ENCODE measurements around the gene DRICH1. TPM values are rescaled to one million over a fixed set of nuclear protein-coding genes. Genes with fewer than 3 reads are reported as not detected.
"Not testable (repeated sequence)": the region's sequence is repeated elsewhere in the genome, so short reads cannot be mapped to it uniquely, and the experiment has no call there.

The DRICH1 gene
- total RNA-seq, 4 donors from 2014 or later: 0.33 TPM; not detected in 3

DNA sequence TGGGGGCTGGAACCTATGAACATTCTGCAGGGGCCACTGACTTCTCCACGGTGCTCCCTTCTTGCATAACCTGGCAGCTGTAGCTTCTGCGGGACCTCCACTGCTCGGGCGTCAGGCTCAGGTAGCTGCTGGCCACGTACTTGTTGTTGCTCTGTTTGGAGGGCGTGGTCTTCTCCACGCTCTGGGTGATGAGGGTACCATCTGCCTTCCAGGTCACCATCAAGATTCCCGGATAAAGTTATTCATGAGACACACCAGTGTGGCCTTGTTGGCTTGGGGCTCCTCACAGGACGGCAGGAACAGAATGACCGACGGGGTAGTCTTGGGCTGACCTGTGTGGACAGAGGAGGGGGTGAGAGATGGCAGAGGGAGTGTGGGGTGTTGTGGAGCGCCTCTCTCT lies 6.5 kb upstream of the DRICH1 start:
- Histone ChIP-seq H3K4me3 (no peak overlapping the region), H3K27ac (replicated peaks in 1 of 4) (no peak overlapping the region), H3K27me3 (no peaks in the 10 kb centered on the region), H3K4me1 (no peaks in the 10 kb centered on the region), H3K9me3 (no peaks in the 10 kb centered on the region), H3K36me3 (peaks cover 0 to 21% (median 8%) of the 10 kb centered on the region in 4 donors)
- DNase-seq (ENCODE audit: extremely low spot score): no peak
- intact Hi-C loops (cut with DNase I): no loop called here
- no peak for TF ChIP-seq POLR2A (IDR thresholded peaks at IDR 0.05; ENCODE audit: low read depth)
- no peak for TF ChIP-seq EP300 (IDR thresholded peaks at IDR 0.05)
- TF ChIP-seq POLR2AphosphoS5 (IDR thresholded peaks at IDR 0.05): no peak
- TF ChIP-seq, protein P1, sequence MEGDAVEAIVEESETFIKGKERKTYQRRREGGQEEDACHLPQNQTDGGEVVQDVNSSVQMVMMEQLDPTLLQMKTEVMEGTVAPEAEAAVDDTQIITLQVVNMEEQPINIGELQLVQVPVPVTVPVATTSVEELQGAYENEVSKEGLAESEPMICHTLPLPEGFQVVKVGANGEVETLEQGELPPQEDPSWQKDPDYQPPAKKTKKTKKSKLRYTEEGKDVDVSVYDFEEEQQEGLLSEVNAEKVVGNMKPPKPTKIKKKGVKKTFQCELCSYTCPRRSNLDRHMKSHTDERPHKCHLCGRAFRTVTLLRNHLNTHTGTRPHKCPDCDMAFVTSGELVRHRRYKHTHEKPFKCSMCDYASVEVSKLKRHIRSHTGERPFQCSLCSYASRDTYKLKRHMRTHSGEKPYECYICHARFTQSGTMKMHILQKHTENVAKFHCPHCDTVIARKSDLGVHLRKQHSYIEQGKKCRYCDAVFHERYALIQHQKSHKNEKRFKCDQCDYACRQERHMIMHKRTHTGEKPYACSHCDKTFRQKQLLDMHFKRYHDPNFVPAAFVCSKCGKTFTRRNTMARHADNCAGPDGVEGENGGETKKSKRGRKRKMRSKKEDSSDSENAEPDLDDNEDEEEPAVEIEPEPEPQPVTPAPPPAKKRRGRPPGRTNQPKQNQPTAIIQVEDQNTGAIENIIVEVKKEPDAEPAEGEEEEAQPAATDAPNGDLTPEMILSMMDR (IDR thresholded peaks at IDR 0.05): no peak
- WGBS: 92% methylated on average over 11 of the region's 12 CpGs

DNA sequence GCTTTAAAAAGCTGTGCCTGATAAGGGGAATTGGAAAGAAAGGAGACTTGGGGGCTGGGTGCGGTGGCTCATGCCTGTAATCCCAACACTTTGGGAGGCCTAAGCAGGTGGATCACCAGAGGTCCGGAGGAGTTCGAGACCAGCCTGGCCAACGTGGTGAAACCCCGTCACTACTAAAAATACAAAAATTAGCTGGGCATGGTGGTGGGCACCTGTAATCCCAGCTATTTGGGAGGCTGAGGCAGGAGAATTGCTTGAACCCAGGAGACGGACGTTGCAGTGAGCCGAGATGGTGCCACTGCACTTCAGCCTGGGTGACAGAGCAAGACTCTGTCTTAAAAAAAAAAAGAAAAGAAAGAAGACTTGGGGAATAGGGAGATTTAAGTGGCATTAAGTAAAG lies 3.2 kb upstream of the DRICH1 start:
- H3K9me3 ChIP-seq; DNase-seq (ENCODE audit: extremely low spot score); H3K4me1 ChIP-seq; intact Hi-C loops (cut with DNase I); H3K27me3 ChIP-seq; H3K4me3 ChIP-seq; H3K27ac ChIP-seq (replicated peaks in 1 of 4): not testable (repeated sequence)
- H3K36me3 ChIP-seq: peaks cover 0 to 20% (median 8%) of the 10 kb centered on the region in 4 donors
- 90% methylated on average over 8 of the region's 8 CpGs for WGBS

DNA sequence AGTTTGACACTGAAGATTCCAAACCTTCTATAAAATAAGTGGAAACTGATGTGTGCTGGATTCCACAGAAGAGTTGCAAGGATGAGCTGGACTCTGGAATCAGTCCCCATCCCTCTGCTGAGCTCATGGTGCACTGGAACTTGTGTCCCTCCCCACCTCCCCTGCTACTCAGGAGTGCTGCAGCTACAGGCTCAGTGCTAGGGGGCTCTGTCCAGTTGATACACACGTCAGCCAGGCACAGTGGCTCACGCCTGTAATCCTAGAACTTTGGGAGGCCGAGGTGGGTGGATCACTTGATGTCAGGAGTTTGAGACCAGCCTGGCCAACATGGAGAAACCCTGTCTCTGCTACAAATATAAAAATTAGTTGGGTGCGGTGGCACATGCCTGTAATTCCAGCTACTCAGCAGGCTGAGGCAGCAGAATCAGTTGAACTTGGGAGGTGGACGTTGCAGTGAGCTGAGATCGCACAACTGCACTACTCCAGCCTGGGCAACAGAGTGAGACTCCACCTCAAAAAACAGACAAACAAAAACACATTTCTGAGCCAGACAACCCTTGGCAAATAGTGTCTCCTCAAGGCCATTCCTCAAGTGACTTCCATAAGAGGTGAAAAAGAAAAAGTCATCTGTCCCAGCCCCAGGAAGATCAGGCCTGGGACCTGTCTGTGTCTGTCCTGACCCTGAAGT lies 3.9 kb downstream of the DRICH1 start:
- intact Hi-C loops (cut with DNase I); H3K4me3 ChIP-seq; H3K27ac ChIP-seq (replicated peaks in 1 of 4); DNase-seq (ENCODE audit: extremely low spot score); H3K27me3 ChIP-seq; H3K9me3 ChIP-seq; H3K4me1 ChIP-seq: not testable (repeated sequence)
- 91% methylated on average over 3 of the region's 6 CpGs for WGBS
- H3K36me3 ChIP-seq: peaks cover 0 to 10% (median 0%) of the 10 kb centered on the region in 4 donors

DNA sequence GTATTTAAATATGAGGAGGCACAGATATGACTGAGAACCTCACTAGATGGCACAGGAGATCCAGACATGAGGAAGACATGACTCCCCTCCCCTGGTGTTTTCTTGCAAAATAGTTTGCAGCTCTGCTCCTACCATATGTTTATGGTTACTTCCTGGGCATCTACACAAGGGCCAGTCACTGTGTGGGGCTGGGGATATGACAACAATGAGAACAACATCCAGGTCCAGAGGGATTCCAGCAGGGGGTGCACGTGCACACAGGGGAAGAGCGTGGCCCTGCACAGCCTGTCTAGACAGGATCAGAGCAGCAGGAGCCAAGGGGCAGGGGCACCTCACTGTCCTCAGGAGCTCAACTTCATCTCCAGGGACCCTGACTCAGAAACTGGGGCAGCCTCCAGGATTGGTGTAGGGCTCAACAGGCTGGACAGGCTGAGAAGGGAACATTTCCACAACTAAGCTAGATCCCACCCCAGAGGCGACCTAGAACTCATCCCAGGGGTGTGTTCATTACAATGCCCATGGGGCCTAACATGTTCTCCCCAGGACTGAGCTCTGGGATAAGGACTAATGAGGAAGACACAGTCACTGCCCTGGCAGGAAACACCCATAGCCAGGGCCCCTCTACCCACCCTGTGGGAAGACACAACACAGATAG lies 4.6 kb downstream of the DRICH1 start:
- not testable (repeated sequence) for H3K27me3 ChIP-seq

DNA sequence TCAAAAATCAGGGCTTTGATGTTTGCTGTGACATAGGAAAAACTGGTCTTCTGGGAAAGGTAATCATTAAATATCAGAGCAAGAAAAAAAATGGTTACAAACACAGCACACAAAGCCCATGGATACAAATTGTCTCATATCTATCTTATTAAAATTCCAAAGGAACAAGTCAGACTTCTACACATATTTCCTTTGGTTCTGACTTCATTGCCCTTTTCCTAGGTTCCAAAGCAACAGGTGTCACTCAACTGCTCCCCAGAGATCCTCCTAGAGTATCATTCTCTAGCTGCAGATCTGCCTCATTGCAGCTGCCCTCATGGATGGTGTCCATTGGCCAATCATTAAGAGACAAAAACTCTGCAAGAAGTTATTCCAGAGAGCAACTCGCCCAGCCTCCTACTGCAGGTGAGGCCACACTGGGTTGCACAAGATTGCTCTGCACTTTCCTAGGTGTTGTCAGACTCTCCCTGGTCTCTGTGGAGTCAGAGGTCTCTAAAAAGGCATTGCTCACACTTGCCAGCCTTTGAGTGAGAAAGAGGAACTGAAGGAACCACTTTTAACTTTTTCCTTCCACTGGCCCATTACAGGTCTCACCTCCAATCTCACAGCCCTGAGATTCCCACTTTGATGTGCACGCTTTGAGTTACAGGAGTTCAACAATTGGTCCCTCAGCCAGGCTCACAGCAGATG lies 5.7 kb downstream of the DRICH1 start:
- H3K36me3 ChIP-seq: peaks cover 0 to 7% (median 2%) of the 10 kb centered on the region in 4 donors
- H3K4me1 ChIP-seq: no peaks in the 10 kb centered on the region
- H3K9me3 ChIP-seq: no peaks in the 10 kb centered on the region
- no peak overlapping the region for H3K4me3 ChIP-seq
- DNase-seq (ENCODE audit: extremely low spot score): no peak
- TF ChIP-seq, protein P1 (IDR thresholded peaks at IDR 0.05): no peak
- TF ChIP-seq POLR2AphosphoS5 (IDR thresholded peaks at IDR 0.05) (no peak), EP300 (IDR thresholded peaks at IDR 0.05) (no peak), POLR2A (IDR thresholded peaks at IDR 0.05; ENCODE audit: low read depth) (no peak)
- intact Hi-C loops (cut with DNase I): no loop called here
- 97% methylated on average over 2 of the region's 2 CpGs for whole genome bisulfite sequencing
- no peak overlapping the region for H3K27ac ChIP-seq (replicated peaks in 1 of 4)
- no peaks in the 10 kb centered on the region for H3K27me3 ChIP-seq

More for the DNA sequence above, 4.6 kb downstream of the DRICH1 start:
- TF ChIP-seq, protein P1 (IDR thresholded peaks at IDR 0.05): peak in 1 of 3 experiments; percentile 25
- 100% methylated on average over 1 of the region's 3 CpGs for WGBS
- H3K4me1 ChIP-seq; H3K9me3 ChIP-seq; H3K27ac ChIP-seq (replicated peaks in 1 of 4); H3K4me3 ChIP-seq; intact Hi-C loops (cut with DNase I); DNase-seq (ENCODE audit: extremely low spot score): not testable (repeated sequence)
- peaks cover 0 to 10% (median 0%) of the 10 kb centered on the region in 4 donors for H3K36me3 ChIP-seq
